ENCODE measurements around the gene COLEC12.

COLEC12 gene

DNA sequence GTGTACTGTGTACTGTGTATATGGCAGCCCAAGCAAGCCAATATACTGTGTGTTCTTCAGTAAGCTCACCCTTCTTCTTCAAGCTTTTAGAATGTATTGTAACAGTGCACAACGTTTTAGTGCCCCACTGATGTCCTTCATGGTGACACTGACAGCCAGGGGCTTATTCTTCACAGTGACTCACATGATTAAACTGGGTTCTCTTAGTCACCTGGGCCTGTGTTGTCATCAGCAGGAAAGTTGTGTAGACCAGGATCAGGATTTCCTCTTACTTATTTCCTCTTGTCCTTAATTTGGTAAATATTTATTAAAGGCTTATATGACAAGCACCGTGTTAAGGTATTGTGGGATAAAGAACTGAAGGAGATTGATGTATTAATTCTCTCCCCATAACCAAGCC, 164.8 kb downstream of the COLEC12 start:
- Histone ChIP-seq H3K4me1 (ENCODE audit: insufficient read depth, low read length) (no peaks in the 10 kb centered on the region), H3K4me3 (ENCODE audit: low read length) (no peak overlapping the region), H3K36me3 (ENCODE audit: insufficient read depth, low read depth, low read length) (no peaks in the 10 kb centered on the region), H3K27me3 (ENCODE audit: insufficient read depth, low read length) (no peaks in the 10 kb centered on the region), H3K27ac (ENCODE audit: low read length) (no peak overlapping the region), H3K9ac (ENCODE audit: low read depth, low read length) (no peak overlapping the region), H3K9me3 (ENCODE audit: insufficient read depth, low read depth, low read length) (no peaks in the 10 kb centered on the region)

DNA sequence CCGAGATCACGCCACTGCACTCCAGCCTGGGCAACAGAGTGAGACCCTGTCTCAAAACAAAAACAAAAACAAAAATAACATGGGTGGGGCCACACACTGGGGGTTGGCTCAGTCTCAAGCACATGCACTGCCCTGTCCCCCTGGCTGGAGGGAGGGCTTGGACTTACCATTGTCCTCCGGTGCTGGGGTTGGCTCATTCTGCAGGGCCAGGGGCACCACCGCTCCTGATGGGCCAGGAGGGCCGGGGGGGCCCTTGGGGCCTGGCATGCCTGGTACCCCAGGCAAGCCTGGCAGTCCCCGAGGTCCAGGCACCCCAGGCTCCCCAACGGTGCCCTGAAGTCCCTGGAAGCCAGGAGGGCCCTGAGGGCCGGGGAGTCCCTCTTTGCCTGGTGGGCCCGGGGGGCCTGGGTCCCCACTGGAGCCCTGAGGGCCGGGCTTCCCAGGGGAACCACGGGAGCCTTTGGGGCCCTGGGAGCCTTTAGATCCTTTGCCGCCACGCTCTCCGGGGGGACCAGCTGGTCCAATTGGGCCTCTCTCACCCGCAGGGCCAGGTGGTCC, 165.8 kb downstream of the COLEC12 start:
- Histone ChIP-seq H3K9me3 (ENCODE audit: insufficient read depth, low read depth, low read length) (no peaks in the 10 kb centered on the region), H3K4me1 (ENCODE audit: insufficient read depth, low read length) (no peaks in the 10 kb centered on the region), H3K27me3 (ENCODE audit: insufficient read depth, low read length) (no peaks in the 10 kb centered on the region), H3K27ac (ENCODE audit: low read length) (no peak overlapping the region), H3K4me3 (ENCODE audit: low read length) (no peak overlapping the region), H3K36me3 (ENCODE audit: insufficient read depth, low read depth, low read length) (no peaks in the 10 kb centered on the region), H3K9ac (ENCODE audit: low read depth, low read length) (no peak overlapping the region)

DNA sequence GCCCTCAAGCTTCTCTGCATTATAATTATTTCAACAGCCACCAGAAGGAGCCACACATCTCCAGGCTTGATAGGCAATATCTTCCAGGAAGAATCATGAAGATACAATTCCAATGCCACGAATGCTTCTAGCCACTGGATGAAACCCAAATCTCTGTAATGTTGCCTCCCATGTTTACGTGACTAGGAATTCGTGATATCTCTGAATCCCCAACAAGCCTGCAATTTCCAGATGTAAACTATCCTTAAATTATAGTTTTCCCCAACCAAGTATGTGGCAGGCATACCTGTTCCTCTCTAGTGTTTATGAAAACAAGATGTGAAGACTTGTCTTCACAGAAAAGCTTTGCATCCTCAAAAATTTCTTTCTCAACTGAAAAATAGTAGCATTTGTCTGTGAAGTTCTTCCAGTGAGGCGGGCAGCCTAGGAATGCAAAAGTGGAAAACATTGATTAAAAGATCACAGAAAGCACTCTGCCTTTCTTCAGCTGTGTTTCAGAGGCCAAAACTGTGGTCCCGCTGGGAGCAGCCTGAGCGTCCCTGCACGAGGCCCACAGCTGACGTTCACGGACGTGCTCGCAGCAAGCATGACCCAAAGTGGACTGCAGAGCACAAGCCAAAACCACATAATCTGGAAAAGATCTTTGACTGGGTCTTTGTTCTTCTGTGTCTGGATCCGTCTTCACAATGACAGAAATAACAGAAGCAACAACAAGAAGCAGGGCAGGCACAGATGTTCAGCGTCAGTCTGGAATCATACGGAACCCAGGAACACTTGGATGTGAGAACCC, 167.6 kb downstream of the COLEC12 start:
- H3K27ac ChIP-seq (ENCODE audit: low read length), result no peak overlapping the region
- no peaks in the 10 kb centered on the region for H3K9me3 ChIP-seq (ENCODE audit: insufficient read depth, low read depth, low read length)
- H3K9ac ChIP-seq (ENCODE audit: low read depth, low read length), result no peak overlapping the region
- H3K27me3 ChIP-seq (ENCODE audit: insufficient read depth, low read length), result no peaks in the 10 kb centered on the region
- no peaks in the 10 kb centered on the region for H3K36me3 ChIP-seq (ENCODE audit: insufficient read depth, low read depth, low read length)
- no peak overlapping the region for H3K4me3 ChIP-seq (ENCODE audit: low read length)
- H3K4me1 ChIP-seq (ENCODE audit: insufficient read depth, low read length), result no peaks in the 10 kb centered on the region

DNA sequence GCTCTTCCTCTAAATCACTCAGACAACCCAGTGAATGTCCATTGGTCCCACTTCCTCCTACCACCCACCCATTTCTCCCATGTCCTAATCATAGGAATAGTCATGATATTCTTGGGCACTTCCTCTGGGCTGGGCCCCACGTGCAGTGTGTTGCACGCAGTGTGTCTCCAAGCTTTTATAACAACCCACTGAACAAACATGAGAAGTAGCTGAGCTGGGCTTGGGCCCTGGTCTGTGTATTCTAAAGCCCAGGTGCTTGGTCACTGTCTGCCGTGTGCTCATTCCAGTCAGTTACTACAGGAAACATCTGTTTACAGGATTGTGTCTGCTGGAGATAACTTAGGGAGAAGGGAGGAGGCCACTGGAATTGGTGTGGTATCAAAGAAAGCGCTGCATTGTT, 168.5 kb downstream of the COLEC12 start:
- no peaks in the 10 kb centered on the region for H3K4me1 ChIP-seq (ENCODE audit: insufficient read depth, low read length)
- no peak overlapping the region for H3K9ac ChIP-seq (ENCODE audit: low read depth, low read length)
- H3K27me3 ChIP-seq (ENCODE audit: insufficient read depth, low read length), result no peaks in the 10 kb centered on the region
- H3K4me3 ChIP-seq (ENCODE audit: low read length), result no peak overlapping the region
- no peak overlapping the region for H3K27ac ChIP-seq (ENCODE audit: low read length)
- no peaks in the 10 kb centered on the region for H3K9me3 ChIP-seq (ENCODE audit: insufficient read depth, low read depth, low read length)
- no peaks in the 10 kb centered on the region for H3K36me3 ChIP-seq (ENCODE audit: insufficient read depth, low read depth, low read length)

DNA sequence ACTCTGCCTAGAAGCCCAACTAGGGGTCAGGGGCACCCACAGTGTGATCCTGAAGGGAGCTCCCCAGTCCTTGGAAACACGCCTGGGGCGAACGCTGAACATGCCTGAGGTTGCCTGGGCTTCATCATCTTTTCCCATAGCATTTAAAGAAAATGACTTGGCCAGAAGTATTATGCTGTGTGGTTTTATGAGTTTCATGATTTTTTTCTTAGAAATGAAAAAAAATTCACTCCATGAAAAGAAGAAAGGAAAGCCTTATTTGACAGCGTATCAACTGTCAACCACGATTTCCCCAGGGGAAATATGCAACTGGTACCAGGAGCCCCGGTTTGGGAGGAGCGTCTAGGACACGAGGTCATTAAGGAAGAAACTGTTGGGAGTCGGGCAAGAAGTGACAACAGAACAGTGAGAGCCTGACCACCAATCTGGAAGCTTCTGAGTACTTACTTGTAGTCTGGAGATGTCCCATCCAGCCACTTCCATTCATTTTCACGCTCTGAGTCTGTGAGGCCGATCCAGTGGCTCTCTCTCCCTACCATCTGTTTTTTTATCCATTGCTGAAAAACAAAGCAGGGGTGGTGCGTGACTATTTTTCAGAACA, 169.2 kb downstream of the COLEC12 start:
- H3K9ac ChIP-seq (ENCODE audit: low read depth, low read length), result no peak overlapping the region
- no peaks in the 10 kb centered on the region for H3K9me3 ChIP-seq (ENCODE audit: insufficient read depth, low read depth, low read length)
- no peaks in the 10 kb centered on the region for H3K4me1 ChIP-seq (ENCODE audit: insufficient read depth, low read length)
- H3K4me3 ChIP-seq (ENCODE audit: low read length), result no peak overlapping the region
- no peak overlapping the region for H3K27ac ChIP-seq (ENCODE audit: low read length)
- H3K27me3 ChIP-seq (ENCODE audit: insufficient read depth, low read length), result no peaks in the 10 kb centered on the region
- no peaks in the 10 kb centered on the region for H3K36me3 ChIP-seq (ENCODE audit: insufficient read depth, low read depth, low read length)

DNA sequence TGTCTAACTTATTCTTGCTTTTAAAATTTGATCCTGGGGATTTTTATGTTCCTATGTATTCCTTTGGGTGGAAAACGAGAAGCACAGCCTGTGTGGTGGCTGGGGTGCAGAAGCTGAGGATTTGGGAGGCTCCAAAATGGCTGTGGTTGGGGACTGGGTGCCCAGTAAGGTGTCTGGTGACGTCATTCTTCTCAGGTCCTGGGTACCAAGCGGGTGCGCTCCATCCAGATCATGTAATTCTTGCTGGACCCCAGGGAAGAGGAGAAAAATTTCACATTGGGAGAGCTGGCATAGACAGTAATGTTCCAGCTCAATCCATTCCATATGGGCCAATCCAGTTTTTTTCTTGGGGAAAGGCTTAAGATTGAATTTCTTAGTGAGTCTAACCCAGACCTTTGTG, 171.6 kb downstream of the COLEC12 start:
- H3K36me3 ChIP-seq (ENCODE audit: insufficient read depth, low read depth, low read length), result no peaks in the 10 kb centered on the region
- no peaks in the 10 kb centered on the region for H3K27me3 ChIP-seq (ENCODE audit: insufficient read depth, low read length)
- no peak overlapping the region for H3K9ac ChIP-seq (ENCODE audit: low read depth, low read length)
- no peaks in the 10 kb centered on the region for H3K4me1 ChIP-seq (ENCODE audit: insufficient read depth, low read length)
- no peak overlapping the region for H3K27ac ChIP-seq (ENCODE audit: low read length)
- no peak overlapping the region for H3K4me3 ChIP-seq (ENCODE audit: low read length)
- H3K9me3 ChIP-seq (ENCODE audit: insufficient read depth, low read depth, low read length), result no peaks in the 10 kb centered on the region

DNA sequence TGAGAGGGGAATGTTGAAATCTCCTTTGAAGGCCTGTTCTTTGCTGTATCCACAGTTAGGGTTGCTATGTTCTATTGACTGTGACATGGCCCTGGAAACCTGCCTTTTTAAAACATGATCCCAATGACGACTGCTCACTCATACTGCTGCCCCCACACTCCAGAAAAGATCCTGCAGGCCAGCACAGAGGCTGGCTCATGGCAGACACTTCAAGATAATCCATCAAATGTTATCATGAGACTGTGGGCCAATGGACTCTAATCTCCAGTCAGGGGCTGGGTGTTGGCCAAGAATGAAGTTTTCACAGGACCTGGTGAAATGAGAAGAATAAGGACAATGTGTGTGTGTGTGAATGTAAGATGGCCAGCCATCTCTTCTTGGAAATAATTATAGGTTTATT, 173.7 kb downstream of the COLEC12 start:
- Histone ChIP-seq H3K4me1 (ENCODE audit: insufficient read depth, low read length) (no peaks in the 10 kb centered on the region), H3K36me3 (ENCODE audit: insufficient read depth, low read depth, low read length) (no peaks in the 10 kb centered on the region), H3K27me3 (ENCODE audit: insufficient read depth, low read length) (no peaks in the 10 kb centered on the region), H3K9ac (ENCODE audit: low read depth, low read length) (no peak overlapping the region), H3K27ac (ENCODE audit: low read length) (no peak overlapping the region), H3K4me3 (ENCODE audit: low read length) (no peak overlapping the region), H3K9me3 (ENCODE audit: insufficient read depth, low read depth, low read length) (no peaks in the 10 kb centered on the region)

DNA sequence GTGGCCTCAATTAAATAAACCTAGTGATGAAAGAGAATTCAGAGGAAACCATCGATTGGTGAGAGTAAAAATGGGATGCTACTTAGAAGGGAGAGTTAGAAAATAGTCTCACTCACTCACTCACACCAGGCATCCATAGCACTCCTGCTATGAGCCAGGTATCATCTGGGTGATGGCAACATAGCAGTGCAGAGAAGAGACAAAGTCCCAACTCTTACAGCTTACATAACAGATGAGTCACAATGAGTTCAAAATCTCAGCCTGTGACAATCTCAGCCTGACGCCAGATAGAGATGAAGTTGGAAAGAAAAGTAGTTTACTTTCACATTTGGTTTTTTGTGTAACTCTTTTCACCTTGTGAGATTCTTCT, 177.3 kb downstream of the COLEC12 start:
- H3K9ac ChIP-seq (ENCODE audit: low read depth, low read length), result no peak overlapping the region
- no peaks in the 10 kb centered on the region for H3K36me3 ChIP-seq (ENCODE audit: insufficient read depth, low read depth, low read length)
- H3K4me3 ChIP-seq (ENCODE audit: low read length), result no peak overlapping the region
- H3K27me3 ChIP-seq (ENCODE audit: insufficient read depth, low read length), result no peaks in the 10 kb centered on the region
- H3K27ac ChIP-seq (ENCODE audit: low read length), result no peak overlapping the region
- H3K4me1 ChIP-seq (ENCODE audit: insufficient read depth, low read length), result no peaks in the 10 kb centered on the region
- H3K9me3 ChIP-seq (ENCODE audit: insufficient read depth, low read depth, low read length), result no peaks in the 10 kb centered on the region

DNA sequence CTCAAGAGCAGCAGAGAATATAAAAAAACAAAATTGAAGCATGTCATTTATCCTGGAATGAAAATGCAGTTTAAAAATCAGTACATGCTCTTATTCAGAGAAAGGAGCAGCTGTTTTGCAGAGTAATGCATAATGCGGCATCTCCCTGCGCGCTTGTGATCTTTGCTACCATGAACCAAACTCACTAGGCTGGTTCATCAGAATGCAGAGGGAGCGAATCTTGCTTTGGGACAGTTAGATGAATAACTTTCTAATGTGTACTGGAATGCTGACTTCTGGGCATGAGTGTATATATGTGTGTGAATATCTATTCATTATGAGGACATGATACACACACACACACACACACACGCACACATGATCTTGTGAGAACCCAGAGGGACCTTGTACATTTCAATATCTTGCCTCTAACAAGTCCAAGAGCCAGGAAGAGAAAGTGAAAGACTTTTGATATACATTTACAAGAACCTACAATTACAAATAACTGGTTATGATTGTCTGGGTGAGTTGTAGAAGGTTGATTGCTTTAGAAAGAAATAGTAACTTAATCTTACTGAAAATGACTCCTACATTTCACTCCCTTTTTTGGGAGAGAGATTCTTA, 178.5 kb downstream of the COLEC12 start:
- H3K36me3 ChIP-seq (ENCODE audit: insufficient read depth, low read depth, low read length), result no peaks in the 10 kb centered on the region
- no peaks in the 10 kb centered on the region for H3K9me3 ChIP-seq (ENCODE audit: insufficient read depth, low read depth, low read length)
- H3K27me3 ChIP-seq (ENCODE audit: insufficient read depth, low read length), result no peaks in the 10 kb centered on the region
- no peaks in the 10 kb centered on the region for H3K4me1 ChIP-seq (ENCODE audit: insufficient read depth, low read length)
- no peak overlapping the region for H3K4me3 ChIP-seq (ENCODE audit: low read length)
- no peak overlapping the region for H3K9ac ChIP-seq (ENCODE audit: low read depth, low read length)
- no peak overlapping the region for H3K27ac ChIP-seq (ENCODE audit: low read length)

DNA sequence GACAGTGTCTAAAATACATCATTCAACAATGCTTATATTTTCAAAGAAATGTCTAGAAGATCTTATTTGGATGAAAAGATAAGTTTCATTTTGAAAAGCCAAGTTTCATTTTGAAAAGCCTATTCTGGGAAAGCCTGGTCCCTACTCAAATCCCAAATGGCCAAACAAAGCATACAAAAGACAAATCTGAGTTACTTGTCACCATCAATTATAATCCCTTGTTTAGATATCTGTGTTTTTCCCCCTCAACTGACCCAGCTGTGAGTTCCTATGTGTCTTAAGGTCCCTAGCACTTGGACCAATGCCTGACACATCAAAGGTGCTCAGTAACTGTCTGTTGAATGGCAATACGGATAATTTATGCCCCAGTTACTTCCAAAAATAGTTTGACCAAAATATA, 180.3 kb downstream of the COLEC12 start:
- Histone ChIP-seq H3K9ac (ENCODE audit: low read depth, low read length) (no peak overlapping the region), H3K4me3 (ENCODE audit: low read length) (no peak overlapping the region), H3K27ac (ENCODE audit: low read length) (no peak overlapping the region), H3K27me3 (ENCODE audit: insufficient read depth, low read length) (no peaks in the 10 kb centered on the region), H3K9me3 (ENCODE audit: insufficient read depth, low read depth, low read length) (no peaks in the 10 kb centered on the region), H3K4me1 (ENCODE audit: insufficient read depth, low read length) (no peaks in the 10 kb centered on the region), H3K36me3 (ENCODE audit: insufficient read depth, low read depth, low read length) (no peaks in the 10 kb centered on the region)

DNA sequence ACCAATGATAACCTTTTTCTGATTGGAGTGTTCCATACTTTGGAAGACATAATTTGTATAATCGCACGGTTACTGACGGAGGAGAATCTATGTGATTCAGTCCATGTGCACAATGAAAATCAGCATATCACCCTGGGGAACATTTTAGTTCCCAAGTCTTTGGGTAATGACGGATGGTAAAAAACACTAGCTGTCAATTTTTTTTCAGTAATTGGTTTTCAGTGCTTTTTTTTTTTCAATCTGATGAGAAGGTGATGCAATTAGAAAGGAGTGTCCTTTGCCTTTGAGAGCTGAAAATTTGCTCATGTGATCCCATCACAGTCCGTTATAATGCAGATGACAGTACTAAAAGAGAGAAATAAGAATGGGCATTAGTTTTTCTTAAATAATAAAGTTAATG, 180.8 kb downstream of the COLEC12 start:
- H3K27ac ChIP-seq (ENCODE audit: low read length), result no peak overlapping the region

DNA sequence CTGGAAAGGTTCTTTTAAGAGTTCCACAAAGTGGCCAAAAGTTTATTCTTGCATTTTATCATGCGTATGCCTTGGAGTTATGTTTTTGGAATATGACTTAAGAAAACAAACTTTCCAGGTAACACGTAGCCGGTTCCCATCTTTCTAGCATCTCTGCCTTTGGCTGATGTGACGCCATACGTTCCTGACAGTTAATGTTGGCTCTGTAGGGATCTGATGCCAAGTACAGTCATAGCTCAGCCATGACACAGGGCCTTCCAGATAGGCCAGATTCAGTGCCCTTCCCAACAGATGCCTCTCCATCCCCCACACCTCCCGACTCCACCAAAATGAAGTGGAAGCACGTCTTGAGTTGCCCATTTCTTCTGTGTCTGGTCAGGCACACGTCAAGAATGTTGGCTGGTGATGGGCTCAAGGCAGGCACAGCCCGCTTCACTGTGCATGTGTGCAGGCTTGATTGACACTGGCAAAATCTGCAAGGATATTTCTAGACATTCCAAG, 181.7 kb downstream of the COLEC12 start:
- no peak overlapping the region for H3K27ac ChIP-seq (ENCODE audit: low read length)
- no peaks in the 10 kb centered on the region for H3K4me1 ChIP-seq (ENCODE audit: insufficient read depth, low read length)
- no peaks in the 10 kb centered on the region for H3K9me3 ChIP-seq (ENCODE audit: insufficient read depth, low read depth, low read length)
- H3K9ac ChIP-seq (ENCODE audit: low read depth, low read length), result no peak overlapping the region
- H3K36me3 ChIP-seq (ENCODE audit: insufficient read depth, low read depth, low read length), result no peaks in the 10 kb centered on the region
- no peaks in the 10 kb centered on the region for H3K27me3 ChIP-seq (ENCODE audit: insufficient read depth, low read length)
- no peak overlapping the region for H3K4me3 ChIP-seq (ENCODE audit: low read length)

More for the DNA sequence above, 180.8 kb downstream of the COLEC12 start:
- Histone ChIP-seq H3K4me3 (ENCODE audit: low read length) (no peak overlapping the region), H3K27me3 (ENCODE audit: insufficient read depth, low read length) (no peaks in the 10 kb centered on the region), H3K36me3 (ENCODE audit: insufficient read depth, low read depth, low read length) (no peaks in the 10 kb centered on the region), H3K9ac (ENCODE audit: low read depth, low read length) (no peak overlapping the region), H3K9me3 (ENCODE audit: insufficient read depth, low read depth, low read length) (no peaks in the 10 kb centered on the region), H3K4me1 (ENCODE audit: insufficient read depth, low read length) (no peaks in the 10 kb centered on the region)

All from iPS-20b (cell line).